HS-5 (cell line): Measurements from ENCODE around the gene GAGE10.

Source experiments
- DNase-seq: peaks from one replicate; pipeline ENCODE4 v3.0.0-alpha.2; 2012; ENCODE audit warnings: low read depth

Gene GAGE10

GRCh38 chrX:49303346-49303745, at the start of gene GAGE10:
TSS of gene GAGE10 (plus strand) at chrX:49303646. CDS start at chrX:49304860, 1,214 bp downstream.
- no peak for DNase-seq

- no peak for DNase-seq
These were observed 48.8 kb upstream of the GAGE10 start for GRCh38 chrX:49254639-49255038.

- DNase-seq = no peak
These were observed 47.0 kb upstream of the GAGE10 start for GRCh38 chrX:49256268-49256995.

GRCh38 chrX:49257074-49257790, 46.2 kb upstream of the GAGE10 start:
- no peak for DNase-seq

- no peak for DNase-seq
These were observed 45.3 kb upstream of the GAGE10 start for GRCh38 chrX:49257846-49258748.

- no peak for DNase-seq
These were observed 44.7 kb upstream of the GAGE10 start for GRCh38 chrX:49258749-49259124.

- no peak for DNase-seq
These were observed 43.0 kb upstream of the GAGE10 start for GRCh38 chrX:49260221-49260985.

- no peak for DNase-seq
These were observed 40.8 kb upstream of the GAGE10 start for GRCh38 chrX:49262603-49263002.

GRCh38 chrX:49263631-49264030, 39.8 kb upstream of the GAGE10 start:
- DNase-seq = no peak

- DNase-seq = no peak
These were observed 39.0 kb upstream of the GAGE10 start, which contains the start of gene FOXP3 for GRCh38 chrX:49264460-49264859. TSS of gene FOXP3 (minus strand) at chrX:49264710. CDS start at chrX:49258505, 6,205 bp downstream.

GRCh38 chrX:49266523-49267445, 36.7 kb upstream of the GAGE10 start:
- no peak for DNase-seq

GRCh38 chrX:49268702-49269009, 34.8 kb upstream of the GAGE10 start:
- DNase-seq = no peak

- DNase-seq = peak; percentile 82
These were observed 34.3 kb upstream of the GAGE10 start for GRCh38 chrX:49269010-49269766.

GRCh38 chrX:49269767-49270248, 33.6 kb upstream of the GAGE10 start, which contains the start of gene PPP1R3F:
TSS of gene PPP1R3F (plus strand) at chrX:49269793. CDS start at chrX:49269870, 77 bp downstream.
- no peak for DNase-seq

GRCh38 chrX:49270249-49270921, 33.1 kb upstream of the GAGE10 start:
- DNase-seq = no peak

GRCh38 chrX:49271341-49271740, 32.1 kb upstream of the GAGE10 start:
- no peak for DNase-seq

GRCh38 chrX:49272421-49272820, 31.0 kb upstream of the GAGE10 start:
- no peak for DNase-seq

GRCh38 chrX:49273181-49273727, 30.2 kb upstream of the GAGE10 start:
- DNase-seq = no peak

- no peak for DNase-seq
These were observed 27.2 kb upstream of the GAGE10 start for GRCh38 chrX:49276207-49276606.
